NOMO-1 treated with dmso at 0.1 percent for 144 hours (cell line): Measurements from ENCODE around the gene DSCAML1.
A peak's percentile ranks its signal among the peaks of the same experiment; 100 is the strongest.
"Not testable (repeated sequence)": the region's sequence is repeated elsewhere in the genome, so short reads cannot be mapped to it uniquely, and the experiment has no call there.

Source experiments
- DNase-seq: peaks from one replicate; lab custom pipeline; 2025; ENCODE audit not compliant: unreplicated experiment; lab: John Stamatoyannopoulos, UW

DSCAML1 gene

DNA sequence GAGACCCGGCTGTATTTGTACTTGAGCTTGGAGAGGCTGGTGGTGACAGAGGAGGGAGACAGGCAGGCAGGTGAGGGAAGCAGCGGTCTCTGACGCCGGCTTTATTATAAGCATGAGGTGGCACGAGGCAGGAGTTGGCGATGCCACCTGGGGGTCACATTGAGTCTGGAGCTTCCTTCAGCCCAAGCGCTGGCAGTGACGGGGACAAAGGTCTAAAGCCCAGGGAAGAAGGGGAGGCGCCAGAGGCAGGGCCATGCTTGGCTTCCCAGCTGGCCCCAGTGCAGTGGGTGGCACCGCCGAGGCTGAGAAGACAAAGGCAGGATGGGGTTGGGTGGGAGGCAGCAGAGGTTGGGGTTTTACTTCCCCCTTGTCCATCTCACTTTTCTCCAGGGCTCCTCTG is 23.1 kb upstream of the DSCAML1 start:
- no peak for DNase-seq

DNA sequence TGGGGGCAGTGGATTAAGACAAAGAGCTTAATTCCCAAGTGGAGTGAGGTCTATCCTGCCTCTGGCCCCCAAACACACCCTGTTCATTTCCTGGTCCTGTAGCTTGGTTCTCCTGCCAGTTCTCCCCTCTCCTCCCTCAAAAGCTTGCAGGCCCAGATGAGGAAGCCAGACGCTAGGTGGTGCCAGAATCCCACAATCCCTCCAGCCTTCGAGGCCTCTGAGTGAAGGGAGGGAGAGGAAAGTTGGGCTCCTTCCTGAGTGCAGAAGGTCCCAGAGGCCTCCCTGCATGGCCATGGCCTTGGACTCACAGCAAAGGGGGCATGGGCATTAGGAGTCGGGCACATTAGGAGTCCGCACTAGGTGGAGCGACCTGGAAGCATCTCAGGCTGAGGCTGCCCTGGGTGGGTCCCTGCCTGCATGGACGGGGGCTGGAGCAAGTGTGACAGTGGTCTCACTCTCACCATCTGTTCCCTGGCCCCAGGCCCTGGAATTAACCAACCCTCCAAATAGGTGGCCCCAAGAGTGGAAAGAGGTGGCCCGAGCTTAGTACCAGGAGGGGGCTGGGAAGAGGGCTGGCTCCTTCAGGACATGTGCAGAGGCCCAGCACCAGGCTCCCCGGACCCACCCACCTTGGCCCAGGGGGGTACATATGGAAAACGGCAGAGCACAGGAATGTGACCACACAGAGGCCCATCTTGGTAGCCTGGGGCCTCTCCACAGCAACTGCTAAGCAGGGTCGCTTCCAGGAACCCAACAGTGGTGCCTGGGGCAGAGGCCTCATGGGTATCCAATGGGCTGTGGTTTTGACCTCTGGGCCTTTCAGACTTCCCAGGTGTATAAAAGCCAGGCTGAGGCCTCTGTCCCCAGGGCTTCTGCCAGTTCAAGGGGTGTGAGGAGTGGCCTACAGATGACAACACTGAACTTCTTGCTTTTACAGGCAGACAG is 22.4 kb upstream of the DSCAML1 start:
- peak; percentile 74 for DNase-seq

DNA sequence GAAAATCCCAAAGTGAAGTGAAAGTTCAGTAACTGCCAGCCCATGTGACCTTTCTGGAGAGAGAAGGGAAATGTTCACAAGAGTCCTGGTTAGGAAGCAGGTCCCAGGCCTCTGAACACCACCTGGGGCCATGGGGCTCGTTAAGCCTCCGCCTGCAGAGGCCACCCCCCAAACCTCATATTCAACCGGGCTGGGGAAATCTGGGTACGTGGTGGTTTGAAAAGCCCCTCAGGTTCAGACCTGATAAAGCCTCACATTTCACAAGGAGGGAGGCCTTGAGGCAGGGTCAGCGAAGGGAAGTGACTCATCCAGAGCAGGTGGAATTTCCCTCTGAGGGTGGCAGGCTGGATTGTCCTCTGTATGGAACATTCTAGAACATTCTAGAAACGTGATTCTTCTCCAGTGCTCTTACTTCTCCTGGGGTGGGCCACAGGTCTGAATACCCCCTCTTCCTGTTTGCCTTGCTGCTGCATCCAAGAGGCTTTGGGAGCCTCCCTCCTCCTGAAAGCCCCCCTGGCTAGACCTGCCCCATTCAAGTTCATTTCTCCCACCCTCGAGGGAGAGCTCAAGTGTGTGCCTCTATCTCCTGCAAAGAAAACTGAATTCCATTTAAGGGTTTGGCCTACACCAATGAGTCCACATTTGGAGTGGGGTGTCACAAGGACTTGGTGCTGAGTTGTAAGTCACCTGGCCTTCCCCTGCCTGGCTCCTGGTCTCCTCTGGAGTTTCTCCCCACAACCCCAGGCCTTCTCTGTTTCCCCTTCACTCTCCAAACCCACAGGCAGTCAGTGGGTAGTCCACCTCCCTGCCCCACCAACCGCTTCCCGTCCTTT is 21.2 kb upstream of the DSCAML1 start:
- DNase-seq, result no peak

DNA sequence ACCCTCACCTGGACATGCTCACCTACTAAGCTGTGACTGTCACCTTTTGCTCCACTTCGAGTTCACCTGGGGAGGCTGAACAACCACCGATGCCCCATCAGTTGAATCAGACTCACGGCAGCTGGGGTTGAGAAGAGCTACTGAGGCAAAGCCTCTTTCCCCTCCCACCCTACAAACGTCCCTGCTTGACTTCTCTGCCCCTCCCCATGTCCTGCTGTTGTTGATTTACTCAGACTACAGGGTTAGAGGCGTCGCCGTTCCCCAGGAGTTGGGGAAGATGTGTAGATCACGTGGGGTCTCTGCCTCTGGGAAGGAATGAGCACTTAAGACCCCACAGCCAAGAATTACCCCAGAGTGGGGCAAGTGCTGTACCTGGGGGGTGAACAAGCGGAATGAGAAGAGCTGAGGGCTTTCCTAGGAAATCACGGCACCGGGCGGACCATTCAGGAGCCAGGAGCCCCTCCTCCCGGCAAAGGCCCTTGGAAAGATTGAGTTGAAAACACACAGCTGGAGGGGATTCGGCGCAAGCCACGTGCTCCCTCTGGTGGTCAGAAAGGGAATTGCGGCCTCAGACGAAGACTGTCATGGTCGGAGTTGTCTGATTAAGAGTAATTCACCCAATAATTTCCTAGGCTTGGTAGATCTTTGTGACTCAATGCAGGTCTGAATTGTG is 20.5 kb upstream of the DSCAML1 start:
- peak; percentile 56 for DNase-seq

DNA sequence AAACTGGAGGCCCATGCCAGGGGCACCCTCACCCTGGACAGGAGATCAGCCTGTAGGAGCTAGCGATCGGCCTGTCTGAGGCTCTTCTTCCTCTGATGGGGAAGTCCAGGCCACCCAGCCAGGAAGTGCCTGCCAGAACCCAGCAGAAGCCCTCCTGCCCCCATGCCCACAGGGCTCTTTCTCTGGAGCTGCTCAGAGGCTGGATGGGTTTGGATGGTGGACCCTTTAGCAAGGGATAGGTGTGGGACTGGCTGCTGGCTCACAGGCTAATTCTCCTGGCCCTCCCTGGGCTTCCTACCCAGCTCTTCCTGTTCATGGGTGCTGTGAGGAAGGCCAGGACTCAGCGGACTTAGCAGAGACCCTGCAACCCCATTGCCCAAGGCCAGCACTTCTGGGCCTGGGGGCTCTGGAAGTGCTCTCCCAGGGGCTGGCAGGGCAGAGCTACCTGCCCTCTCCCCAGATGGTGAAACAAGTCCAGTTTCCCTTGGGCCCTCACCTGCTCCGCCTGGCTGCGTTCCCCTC is 19.9 kb upstream of the DSCAML1 start:
- DNase-seq, result no peak

DNA sequence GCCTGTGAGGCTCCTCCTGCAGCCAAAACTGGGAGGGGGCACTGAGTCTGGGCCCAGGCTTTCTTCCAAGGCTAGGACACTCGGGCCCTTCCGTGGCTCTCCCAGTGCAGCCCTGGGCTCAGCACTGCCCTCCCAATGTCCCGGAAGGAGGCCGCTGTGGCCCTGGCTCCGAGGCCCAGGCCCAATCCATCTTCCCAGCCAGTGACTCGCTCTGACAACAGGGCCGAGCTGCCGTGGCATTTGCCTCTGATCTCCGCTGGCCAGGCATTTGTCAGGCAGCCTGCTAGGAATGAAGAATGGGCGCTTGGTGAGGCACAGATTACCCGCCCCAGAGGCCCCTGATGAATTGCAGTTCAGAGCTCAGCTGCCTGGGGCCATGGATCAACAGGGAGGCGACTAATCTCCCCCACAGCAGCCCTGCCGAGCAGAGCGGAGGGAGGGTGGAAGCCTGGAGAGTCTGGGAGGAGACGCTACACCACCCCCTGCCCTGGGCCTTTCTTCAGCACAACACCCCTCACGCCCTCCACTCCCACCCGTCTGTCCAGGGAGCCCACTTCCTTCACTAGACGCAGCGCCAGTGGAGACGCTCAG is 19.2 kb upstream of the DSCAML1 start:
- DNase-seq, result no peak

DNA sequence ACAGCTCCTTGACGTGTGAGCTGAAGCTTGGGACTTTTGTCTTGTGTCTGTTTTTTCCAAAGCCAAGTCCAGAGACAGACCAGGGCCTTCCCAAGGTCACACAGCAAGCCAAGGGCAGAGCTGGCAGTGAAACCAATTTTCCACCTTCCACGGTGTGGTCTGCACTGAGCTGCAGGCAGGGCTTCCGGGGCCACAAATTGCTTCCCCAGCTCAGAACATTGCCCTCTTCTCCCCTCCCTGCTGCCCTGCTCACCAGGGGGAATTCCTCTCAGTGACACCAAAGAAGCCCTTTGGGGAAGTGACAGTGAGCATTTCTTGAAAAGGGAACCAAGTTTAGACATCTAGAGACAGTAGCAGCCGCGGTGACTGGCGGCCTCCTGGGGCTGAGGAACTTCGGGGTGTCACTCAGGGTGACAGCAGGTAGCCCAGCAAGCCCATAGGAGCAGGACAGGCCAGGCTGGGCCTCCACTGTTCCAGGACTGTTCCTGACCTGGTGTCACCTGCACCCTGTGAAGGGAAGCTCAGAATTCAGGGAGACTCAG is 18.3 kb upstream of the DSCAML1 start:
- DNase-seq, result peak; percentile 85

DNA sequence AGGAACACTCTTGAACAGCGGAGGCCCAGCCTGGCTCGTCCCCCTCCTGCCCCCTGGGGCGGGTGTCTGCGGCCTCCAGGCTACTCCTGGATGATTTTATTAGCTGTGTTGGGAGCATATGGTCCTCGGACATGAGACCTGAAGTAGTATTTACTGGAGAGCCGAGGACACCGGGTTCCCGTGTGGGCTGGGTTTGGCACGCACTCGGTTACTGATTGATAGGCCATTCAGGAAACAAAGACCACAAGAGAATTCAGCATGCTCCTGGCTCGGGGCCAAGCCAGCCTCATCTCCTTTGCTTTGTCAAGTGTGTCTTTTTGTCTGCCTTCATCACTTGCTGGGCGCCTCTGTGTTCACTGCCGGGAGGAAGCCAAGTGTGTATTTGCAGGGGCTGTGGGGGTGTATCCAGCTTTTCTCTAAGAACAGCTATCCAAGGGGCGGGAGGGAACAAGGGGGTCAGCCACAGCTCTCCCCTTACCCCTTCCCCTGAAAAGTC is 17.8 kb upstream of the DSCAML1 start:
- DNase-seq, result no peak

DNA sequence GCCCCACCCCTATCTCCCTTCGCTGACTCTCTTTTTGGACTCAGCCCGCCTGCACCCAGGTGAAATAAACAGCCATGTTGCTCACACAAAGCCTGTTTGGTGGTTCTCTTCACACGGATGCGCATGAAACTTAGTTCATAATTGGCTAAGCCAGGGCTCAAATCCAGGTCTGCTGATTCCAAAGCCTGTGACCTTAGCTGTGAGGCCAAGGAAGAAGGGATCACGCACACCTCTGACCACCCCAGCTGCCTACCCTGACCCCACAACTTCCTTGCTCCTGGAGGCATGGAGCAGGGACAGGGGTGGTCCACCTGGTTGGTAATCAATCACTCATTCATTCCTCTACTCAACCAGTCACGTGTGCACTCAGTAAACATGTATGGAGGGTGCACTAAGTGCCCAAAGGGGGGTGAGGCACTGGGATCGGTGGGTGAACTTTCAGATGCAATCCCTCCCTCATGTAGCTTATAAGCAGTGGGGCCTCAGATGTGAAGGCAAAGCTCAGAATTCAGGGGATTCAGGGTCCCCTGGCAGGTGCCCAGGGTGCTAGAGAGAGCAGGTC is 17.3 kb upstream of the DSCAML1 start:
- no peak for DNase-seq

DNA sequence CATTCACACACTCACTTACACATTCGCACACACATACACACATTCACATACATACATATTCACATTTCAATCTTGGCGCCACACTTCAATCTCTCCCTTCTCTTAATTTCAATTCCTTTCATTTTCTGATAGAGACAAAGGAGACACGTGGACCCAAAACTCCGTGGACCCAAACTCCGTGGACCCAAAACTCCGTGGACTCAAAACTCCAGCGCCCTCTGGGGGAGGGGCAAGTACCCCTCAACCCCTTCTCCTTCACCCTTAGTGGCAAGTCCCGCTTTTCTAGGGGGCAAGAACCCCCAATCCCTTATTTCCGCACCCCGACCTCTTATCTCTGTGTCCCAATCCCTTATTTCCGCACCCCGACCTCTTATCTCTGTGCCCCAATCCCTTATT is 13.0 kb upstream of the DSCAML1 start:
- not testable (repeated sequence) for DNase-seq

DNA sequence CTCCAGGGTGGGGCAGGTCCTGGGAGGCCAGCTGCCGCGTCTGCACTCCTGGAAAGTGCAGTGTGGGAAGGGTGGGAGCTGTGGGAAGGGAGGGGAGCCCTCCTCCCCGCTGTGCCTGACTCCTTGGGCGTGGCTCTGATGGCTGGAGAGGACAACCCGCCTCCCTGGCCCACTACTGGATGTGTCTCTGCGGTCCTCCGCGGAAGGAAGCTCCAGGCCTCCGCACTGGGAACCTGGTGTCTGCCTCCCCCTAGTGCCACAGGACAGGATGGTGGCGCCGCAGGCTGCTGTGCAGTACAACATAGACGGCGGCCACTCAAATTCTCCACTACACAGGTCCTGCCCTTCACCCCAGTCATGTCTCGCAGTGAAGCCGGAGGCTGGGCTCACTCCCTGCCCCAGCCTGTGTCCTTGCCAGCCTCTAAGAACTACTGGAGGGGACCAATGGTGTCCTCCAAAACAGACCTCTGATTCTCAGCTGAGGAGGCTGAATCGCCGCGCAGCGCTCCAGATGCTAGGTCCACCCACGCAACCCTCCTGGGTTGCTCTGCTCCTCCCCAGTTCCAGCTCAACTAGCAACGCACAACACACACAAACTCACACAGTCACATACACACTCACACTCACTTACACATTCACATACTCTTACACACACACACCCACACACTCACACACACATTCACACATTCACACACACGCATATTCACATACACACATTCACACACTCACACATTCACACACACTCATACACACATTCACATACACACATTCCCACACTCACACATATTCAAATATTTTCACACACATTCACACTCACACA is 12.4 kb upstream of the DSCAML1 start:
- peak; percentile 25 for DNase-seq

DNA sequence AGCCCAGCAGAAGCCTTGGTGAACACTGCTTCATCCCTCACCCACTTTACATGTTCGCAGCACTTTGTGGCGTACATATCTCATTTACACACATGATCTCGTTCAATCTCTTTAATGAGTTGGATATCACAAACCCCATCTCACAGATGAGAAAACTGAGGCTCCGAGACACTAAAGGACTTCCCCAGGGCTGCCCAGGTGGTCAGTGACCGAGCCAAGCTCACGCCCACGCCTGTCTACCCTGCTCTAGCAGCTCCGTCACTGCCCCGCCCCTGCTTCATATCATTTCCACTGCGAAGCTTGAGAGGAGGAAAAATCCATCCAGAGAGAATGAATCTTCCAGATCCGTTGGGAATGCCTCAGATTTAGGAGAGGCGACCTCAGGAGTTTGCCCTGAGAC is 11.8 kb upstream of the DSCAML1 start:
- DNase-seq, result no peak

DNA sequence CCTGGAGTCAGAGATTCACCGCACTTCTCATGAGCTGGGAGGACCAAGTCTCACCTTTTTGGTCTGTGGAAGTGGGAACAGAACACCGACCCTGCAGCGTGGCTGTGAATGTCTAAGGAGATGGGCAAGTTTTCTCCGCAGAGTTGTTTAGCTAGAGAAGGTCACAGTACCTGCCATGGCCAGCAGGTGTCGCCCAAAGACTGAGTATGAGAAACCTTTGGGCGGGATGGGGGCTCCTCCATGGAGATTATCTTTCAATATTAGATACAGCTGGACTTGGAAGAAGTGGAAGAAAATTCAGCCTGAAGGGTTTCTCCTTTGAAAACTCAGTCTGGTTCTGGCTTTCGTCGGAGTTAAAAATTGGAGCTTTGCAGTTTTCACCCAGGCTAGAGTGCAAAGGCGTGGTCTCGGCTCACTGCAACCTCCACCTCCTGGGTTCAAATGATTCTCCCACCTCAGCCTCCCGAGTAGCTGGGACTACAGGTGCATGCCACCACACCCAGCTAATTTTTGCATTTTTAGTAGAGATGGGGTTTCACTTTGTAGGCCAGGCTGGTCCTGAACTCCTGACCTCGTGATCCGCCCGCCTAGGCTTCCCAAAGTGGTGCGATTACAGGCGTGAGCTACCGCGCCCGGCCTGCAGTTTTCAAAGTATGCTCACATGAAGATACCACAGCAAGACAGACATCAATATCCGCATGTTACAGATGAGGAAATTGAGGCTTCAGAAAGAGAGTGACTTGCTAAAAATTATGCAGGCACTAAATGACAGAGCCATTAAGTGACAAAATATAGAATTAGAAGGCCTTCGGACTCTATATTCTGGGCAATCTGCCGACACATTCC is 10.7 kb upstream of the DSCAML1 start:
- DNase-seq, result no peak

DNA sequence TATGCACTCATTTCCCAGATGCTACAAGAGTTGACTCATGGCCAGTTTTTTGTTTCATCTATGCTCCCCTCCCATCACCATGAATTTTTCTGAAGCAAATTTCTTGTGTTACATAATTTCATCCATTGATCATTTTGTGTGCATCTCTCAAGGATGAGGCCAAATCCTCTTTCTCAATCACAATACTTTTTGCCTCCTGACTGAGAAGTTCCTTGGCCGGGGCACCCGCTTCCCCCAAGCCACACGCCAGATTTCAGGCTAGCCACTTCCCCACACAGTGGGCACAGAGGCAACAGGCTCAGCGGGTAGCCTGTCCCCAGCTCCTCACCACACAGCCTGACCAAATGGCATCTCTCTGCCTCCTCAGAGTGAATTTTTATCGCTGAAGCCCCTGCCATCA is 9.8 kb upstream of the DSCAML1 start:
- DNase-seq, result peak; percentile 31

DNA sequence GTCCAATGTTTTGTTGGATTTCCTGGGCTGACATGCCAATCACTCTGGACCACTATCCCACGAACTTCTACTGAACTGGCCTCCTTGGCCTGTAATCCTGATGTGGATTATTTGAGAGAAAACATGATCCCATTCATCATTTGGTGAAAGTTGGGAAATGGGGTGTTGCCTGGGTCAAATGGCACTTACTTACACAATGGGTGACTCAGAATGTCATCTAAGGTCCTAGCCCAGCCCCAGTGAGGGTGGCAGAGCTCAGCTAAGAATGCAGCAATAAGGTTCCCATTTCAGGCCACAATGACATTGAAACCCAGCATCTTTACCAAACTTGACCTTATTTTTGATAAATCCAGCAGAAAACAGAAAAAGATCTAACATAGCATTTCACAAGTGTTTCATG is 8.0 kb upstream of the DSCAML1 start:
- no peak for DNase-seq

DNA sequence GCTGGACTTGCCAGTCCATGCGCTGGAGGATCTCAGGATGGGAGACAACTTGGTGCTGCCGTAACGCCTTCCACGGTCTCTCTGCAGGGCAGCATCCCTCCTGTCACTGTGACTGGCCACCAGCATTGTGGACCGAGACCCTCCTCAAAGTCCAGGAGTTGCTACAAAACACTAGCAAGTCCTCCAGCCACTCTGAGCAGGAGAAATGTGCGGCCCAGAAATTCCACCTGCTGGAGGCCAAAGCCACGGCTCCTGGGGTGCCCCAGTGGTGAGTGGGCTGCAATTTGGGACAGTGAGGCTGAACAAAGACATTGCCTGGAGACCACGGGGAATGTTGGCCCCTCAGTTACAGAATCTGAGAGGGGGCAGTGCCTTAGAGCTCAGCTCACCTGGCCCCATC is 6.9 kb upstream of the DSCAML1 start:
- no peak for DNase-seq

DNA sequence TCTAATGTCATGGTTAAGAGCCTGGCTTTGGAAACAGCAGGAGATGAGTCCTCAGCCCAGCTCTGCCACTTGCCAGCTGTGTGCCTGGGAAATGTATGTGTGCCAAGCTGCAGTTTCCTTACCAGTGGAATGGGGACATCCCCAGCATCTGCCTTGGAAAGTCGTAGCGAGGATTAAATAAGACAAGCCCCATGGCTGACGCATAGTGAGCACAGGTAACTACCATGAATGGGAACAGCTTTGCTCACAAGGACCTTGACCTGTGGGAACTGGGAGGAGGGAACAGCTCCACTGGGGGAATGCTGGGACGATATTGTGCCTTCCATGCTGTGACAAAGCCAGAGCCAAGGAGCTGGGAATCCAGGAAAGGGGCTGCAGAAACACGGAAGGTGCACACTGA is 2.6 kb upstream of the DSCAML1 start:
- no peak for DNase-seq

DNA sequence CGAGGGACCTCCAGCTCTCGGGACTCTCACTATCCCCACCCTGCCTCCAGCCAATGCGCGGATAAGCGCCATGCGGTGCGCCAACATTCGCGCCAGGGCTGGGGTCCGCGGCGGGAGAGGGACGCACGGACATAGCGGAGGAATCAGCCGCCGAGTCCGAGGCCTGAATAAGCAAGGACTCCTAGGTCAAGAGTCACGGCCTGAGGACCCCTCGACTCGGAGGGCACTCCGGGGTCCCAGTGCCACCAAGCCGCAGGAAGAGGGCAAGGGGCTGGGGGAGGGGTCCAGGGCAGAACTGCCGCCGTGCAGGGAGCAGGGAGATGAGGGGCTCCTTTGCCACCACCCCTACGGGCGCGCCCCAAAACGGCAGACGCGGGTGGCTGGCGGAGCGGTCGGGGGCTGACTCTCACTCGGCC is 552 bp downstream of the DSCAML1 start:
- no peak for DNase-seq
